Measurements from ENCODE around the gene PPAT. TPM values are rescaled to one million over a fixed set of nuclear protein-coding genes. Genes with fewer than 3 reads are reported as not detected.
A peak's percentile ranks its signal among the peaks of the same experiment; 100 is the strongest.

The PPAT gene
- total RNA-seq, 1 experiment from 2014 or later, result 28.9 TPM

DNA sequence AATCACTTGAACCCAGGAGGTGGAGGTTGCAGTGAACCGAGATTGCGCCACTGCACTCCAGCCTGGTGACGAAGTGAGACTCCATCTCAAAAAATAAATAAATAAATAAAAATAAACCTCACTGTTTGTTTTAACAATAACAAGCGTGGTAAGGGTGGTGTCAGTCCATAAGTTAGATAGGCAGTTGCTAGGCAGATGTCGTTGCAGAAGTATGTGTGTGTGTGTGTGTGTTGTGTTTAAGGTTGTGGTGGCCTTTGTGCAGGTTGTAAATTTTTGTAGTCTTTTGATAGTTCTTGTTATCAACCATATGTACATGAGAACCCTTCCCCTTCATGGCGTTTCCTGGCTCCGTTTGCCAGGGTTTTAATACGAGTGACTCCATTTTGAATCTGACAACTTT lies 44.1 kb downstream of the PPAT start:
- CTCF ChIA-PET, result no interaction called here
- DNase-seq, result no peak
- Mint-ChIP-seq H3K36me3 (ENCODE audit: insufficient read depth, unreplicated experiment) (peaks cover 27% of the 10 kb centered on the region), H3K27me3 (ENCODE audit: unreplicated experiment) (no peaks in the 10 kb centered on the region), H3K9me3 (ENCODE audit: low read depth, unreplicated experiment) (no peaks in the 10 kb centered on the region), H3K4me3 (ENCODE audit: low read depth, unreplicated experiment) (no peak overlapping the region), H3K4me1 (ENCODE audit: low read depth, unreplicated experiment) (peaks cover 30% of the 10 kb centered on the region), H3K27ac (ENCODE audit: unreplicated experiment) (no peak overlapping the region)
- no TSS peak for BruUV-seq (replicated peaks)
- intact Hi-C loops (cut with micrococcal nuclease; ENCODE audit: unreplicated experiment), result no loop called here
- TF ChIP-seq, protein P1, sequence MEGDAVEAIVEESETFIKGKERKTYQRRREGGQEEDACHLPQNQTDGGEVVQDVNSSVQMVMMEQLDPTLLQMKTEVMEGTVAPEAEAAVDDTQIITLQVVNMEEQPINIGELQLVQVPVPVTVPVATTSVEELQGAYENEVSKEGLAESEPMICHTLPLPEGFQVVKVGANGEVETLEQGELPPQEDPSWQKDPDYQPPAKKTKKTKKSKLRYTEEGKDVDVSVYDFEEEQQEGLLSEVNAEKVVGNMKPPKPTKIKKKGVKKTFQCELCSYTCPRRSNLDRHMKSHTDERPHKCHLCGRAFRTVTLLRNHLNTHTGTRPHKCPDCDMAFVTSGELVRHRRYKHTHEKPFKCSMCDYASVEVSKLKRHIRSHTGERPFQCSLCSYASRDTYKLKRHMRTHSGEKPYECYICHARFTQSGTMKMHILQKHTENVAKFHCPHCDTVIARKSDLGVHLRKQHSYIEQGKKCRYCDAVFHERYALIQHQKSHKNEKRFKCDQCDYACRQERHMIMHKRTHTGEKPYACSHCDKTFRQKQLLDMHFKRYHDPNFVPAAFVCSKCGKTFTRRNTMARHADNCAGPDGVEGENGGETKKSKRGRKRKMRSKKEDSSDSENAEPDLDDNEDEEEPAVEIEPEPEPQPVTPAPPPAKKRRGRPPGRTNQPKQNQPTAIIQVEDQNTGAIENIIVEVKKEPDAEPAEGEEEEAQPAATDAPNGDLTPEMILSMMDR (IDR thresholded peaks at IDR 0.05; ENCODE audit: unreplicated experiment), result no peak

- CTCF ChIA-PET, result no interaction called here
- intact Hi-C loops (cut with micrococcal nuclease; ENCODE audit: unreplicated experiment), result no loop called here
- Mint-ChIP-seq H3K36me3 (ENCODE audit: insufficient read depth, unreplicated experiment) (peaks cover 27% of the 10 kb centered on the region), H3K4me3 (ENCODE audit: low read depth, unreplicated experiment) (no peak overlapping the region), H3K27ac (ENCODE audit: unreplicated experiment) (peak overlapping the region; percentile 64), H3K27me3 (ENCODE audit: unreplicated experiment) (no peaks in the 10 kb centered on the region), H3K9me3 (ENCODE audit: low read depth, unreplicated experiment) (no peaks in the 10 kb centered on the region), H3K4me1 (ENCODE audit: low read depth, unreplicated experiment) (peaks cover 30% of the 10 kb centered on the region)
- TF ChIP-seq, protein P1 (IDR thresholded peaks at IDR 0.05; ENCODE audit: unreplicated experiment), result no peak
- BruUV-seq (replicated peaks), result no TSS peak
- DNase-seq, result no peak
Measured at GRCh38 chr4:56389558-56389957, 45.9 kb downstream of the PPAT start.

- Mint-ChIP-seq H3K27me3 (ENCODE audit: unreplicated experiment) (no peaks in the 10 kb centered on the region), H3K27ac (ENCODE audit: unreplicated experiment) (peak overlapping the region; percentile 96), H3K4me3 (ENCODE audit: low read depth, unreplicated experiment) (peak overlapping the region; percentile 83), H3K9me3 (ENCODE audit: low read depth, unreplicated experiment) (no peaks in the 10 kb centered on the region), H3K36me3 (ENCODE audit: insufficient read depth, unreplicated experiment) (peaks cover 23% of the 10 kb centered on the region), H3K4me1 (ENCODE audit: low read depth, unreplicated experiment) (peaks cover 30% of the 10 kb centered on the region)
- no peak for DNase-seq
- CTCF ChIA-PET, result no interaction called here
- no TSS peak for BruUV-seq (replicated peaks)
- TF ChIP-seq, protein P1 (IDR thresholded peaks at IDR 0.05; ENCODE audit: unreplicated experiment), result no peak
- intact Hi-C loops (cut with micrococcal nuclease; ENCODE audit: unreplicated experiment), result no loop called here
Measured at GRCh38 chr4:56388306-56388705, 47.1 kb downstream of the PPAT start.

- peaks cover 23% of the 10 kb centered on the region for H3K36me3 Mint-ChIP-seq (ENCODE audit: insufficient read depth, unreplicated experiment)
- H3K27ac Mint-ChIP-seq (ENCODE audit: unreplicated experiment), result peak within 1 kb of the TSS; percentile 96
- no peaks in the 10 kb centered on the region for H3K27me3 Mint-ChIP-seq (ENCODE audit: unreplicated experiment)
- no peaks in the 10 kb centered on the region for H3K9me3 Mint-ChIP-seq (ENCODE audit: low read depth, unreplicated experiment)
- peaks cover 30% of the 10 kb centered on the region for H3K4me1 Mint-ChIP-seq (ENCODE audit: low read depth, unreplicated experiment)
- DNase-seq, result peak; percentile 88
- H3K4me3 Mint-ChIP-seq (ENCODE audit: low read depth, unreplicated experiment), result peak within 1 kb of the TSS; percentile 83
- TF ChIP-seq, protein P1 (IDR thresholded peaks at IDR 0.05; ENCODE audit: unreplicated experiment), result no peak
- CTCF ChIA-PET, result interaction anchor here (0.6 kb wide), 1 partner anchor 666 kb away, joined by 5 read pairs; no protein-coding TSS in a partner anchor
- intact Hi-C loops (cut with micrococcal nuclease; ENCODE audit: unreplicated experiment), result no loop called here
- BruUV-seq (replicated peaks), result TSS peak; percentile 81
Measured at GRCh38 chr4:56387023-56388001, 48.1 kb downstream of the PPAT start, which contains the start of gene AASDH. Gene AASDH (minus strand): TSS chr4:56387491. CDS start chr4:56384299, 3,192 bp downstream.
